Inflammatory macrophage (primary cell): ENCODE results near the gene GRB2.
A peak's percentile ranks its signal among the peaks of the same experiment; 100 is the strongest.

Source experiments
- DNase-seq, 2 donors: peaks; one replicate each; pipeline ENCODE4 v3.0.0-alpha.2; 2020 to 2022

The GRB2 gene

GRCh38 chr17:75273977-75274708 lies 131.3 kb downstream of the GRB2 start:
- peak in 1 of 2 donors; percentile 42 for DNase-seq

DNA sequence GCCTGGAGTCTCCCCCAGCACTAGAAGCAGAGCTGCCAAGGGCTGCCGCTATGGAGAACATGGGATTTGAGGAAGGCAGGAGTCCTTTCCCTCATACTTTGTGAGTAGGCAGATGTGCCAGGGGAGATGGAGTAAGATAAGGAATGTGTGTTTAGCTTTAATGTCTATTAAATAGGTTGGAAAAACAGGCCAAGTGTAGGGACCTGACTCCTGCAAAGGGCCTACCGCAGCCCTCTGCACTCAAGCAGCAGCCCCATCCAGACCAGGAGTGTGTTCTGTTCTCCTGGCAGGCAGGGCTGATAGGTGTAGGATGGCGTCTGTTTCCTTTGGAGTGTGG lies 132.7 kb downstream of the GRB2 start:
- DNase-seq = peak in 1 of 2 donors; percentile 6

DNA sequence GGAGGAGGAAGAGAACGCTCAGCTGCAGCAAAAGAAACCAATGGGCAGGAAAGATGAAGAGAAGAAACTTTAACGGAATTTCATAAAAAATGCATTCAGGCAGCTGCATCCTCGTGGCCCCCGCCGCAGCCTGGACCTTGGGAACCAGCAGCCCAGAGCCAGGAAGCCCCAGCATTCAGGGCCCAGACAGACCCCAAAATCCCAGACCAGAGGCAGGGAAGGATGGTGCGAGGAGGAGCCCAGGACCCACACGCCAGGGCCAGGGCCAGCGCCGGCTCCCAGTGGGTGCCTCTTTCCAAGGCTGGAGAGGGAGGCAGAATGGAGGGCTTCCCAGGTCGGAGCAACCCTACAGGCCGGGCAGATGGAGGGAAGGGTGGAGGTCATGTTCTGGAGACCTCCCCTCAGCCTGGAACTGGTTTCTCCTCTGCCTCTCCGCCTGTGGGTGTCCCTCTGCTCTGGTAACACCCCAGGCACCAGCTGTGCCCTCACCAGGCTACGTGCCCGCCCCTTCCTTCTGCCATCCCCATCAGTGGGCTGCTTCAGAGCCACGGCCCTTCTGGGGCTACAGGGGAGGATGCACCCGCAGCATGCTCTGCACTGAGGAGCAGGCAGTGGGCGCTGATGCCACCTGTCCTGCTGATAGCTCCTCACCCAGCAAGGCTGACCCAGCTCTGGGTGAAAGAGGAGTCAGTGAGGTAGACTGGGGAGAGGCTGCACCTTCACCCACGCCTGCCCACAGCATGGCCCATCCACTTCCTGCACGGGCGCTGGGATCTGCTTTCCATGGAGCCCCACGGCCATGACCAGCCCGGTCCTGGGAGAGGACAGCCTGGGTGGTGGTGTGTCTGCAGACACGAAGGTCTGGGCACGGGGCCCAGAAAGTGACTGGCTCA lies 133.3 kb downstream of the GRB2 start:
- no peak for DNase-seq

- DNase-seq = peak; percentile 90 to 93
Observed at GRCh38 chr17:75271233-75271954, 134.1 kb downstream of the GRB2 start.

DNA sequence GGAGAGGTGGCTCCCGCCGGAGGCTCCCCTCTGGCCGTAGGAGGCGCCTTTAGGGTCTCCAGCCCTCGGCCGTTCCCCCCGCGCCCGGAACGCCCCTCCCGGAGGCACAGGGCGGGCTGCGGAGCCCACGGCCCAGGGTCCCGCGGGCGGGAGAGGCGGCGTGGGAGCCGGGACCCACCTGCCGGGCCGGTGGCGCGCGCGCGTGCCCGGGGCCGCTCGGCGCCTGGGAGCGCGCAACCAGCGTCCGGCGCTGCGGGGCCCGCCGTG lies 134.6 kb downstream of the GRB2 start, which contains the start of gene MIF4GD:
Gene MIF4GD (minus strand): TSS at position 266 of the 267 bp plus-strand sequence. CDS start 1,036 bp downstream, outside the sequence.
- DNase-seq = no peak

DNA sequence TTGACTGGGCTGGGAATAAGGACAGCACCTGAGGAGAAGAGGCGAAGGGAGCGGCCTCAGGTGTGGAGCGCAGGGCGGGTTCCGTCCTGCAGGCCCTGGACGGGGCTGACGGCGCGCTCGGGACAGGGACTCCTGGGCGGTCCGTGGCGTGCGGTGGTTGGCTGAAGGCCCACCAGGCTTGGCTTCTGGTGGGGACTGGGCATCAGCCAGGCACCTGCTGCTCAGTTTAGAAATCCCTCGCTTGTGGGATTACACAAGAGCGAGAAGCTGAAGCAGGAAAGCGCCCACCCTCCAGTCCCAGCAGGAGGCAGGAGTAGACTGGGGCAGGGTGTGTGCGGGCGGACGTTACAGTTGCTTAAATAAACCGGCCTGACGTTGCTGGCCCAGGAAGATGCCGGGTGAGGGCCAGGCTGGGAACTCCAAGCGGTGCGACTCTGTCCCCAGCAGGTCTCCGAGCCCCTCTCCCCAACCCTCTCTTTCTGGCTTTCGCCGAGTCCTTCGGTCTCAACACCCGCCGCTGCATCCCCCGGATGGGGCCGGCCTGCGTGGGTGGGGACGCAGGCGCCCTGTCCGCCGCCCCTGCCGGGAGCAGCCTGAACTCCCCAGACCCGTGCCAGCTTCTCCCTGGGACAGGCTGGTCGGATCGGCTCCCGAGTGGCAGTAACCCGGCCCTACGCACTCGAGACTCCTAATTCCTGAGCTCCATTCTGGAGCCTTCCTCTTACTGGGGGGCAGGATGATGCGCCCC lies 135.1 kb downstream of the GRB2 start:
- peak; percentile 76 to 87 for DNase-seq

GRCh38 chr17:75269844-75270217 lies 135.6 kb downstream of the GRB2 start:
- no peak for DNase-seq
